ENCODE results near the gene AKAP1.

AKAP1 gene

GRCh38 chr17:57117798-57118197, 32.8 kb downstream of the AKAP1 start:
- no peak for TF ChIP-seq CTCF (conservative IDR thresholded peaks at IDR 0.05)
- H3K27ac ChIP-seq = no peak overlapping the region

GRCh38 chr17:57120814-57121213, 35.8 kb downstream of the AKAP1 start:
- no peak for TF ChIP-seq CTCF (conservative IDR thresholded peaks at IDR 0.05)
- H3K27ac ChIP-seq = peak overlapping the region; percentile 90

- peak overlapping the region; percentile 90 for H3K27ac ChIP-seq
- peak; percentile 78 for TF ChIP-seq CTCF (conservative IDR thresholded peaks at IDR 0.05)
These were observed 36.4 kb downstream of the AKAP1 start for GRCh38 chr17:57121308-57122042.

- no peak for TF ChIP-seq CTCF (conservative IDR thresholded peaks at IDR 0.05)
These were observed 39.0 kb downstream of the AKAP1 start for GRCh38 chr17:57124053-57124452.

GRCh38 chr17:57125406-57125805, 40.4 kb downstream of the AKAP1 start:
- no peak overlapping the region for H3K27ac ChIP-seq
- TF ChIP-seq CTCF (conservative IDR thresholded peaks at IDR 0.05) = no peak

More at GRCh38 chr17:57124053-57124452, 39.0 kb downstream of the AKAP1 start:
- no peak overlapping the region for H3K27ac ChIP-seq

GRCh38 chr17:57125866-57126265, 40.8 kb downstream of the AKAP1 start:
- TF ChIP-seq CTCF (conservative IDR thresholded peaks at IDR 0.05) = no peak
- H3K27ac ChIP-seq = no peak overlapping the region

- H3K27ac ChIP-seq = no peak overlapping the region
- peak; percentile 93 for TF ChIP-seq CTCF (conservative IDR thresholded peaks at IDR 0.05)
These were observed 45.8 kb downstream of the AKAP1 start for GRCh38 chr17:57130708-57131461.

All from VCaP (cell line).